Ovary (tissue), 9 donors: ENCODE measurements around the gene TRIM23. TPM values are rescaled to one million over a fixed set of nuclear protein-coding genes. Genes with fewer than 3 reads are reported as not detected.

ENCODE experiments used
- DNase-seq, 5 donors: peaks; one replicate each; pipeline ENCODE4 v3.0.0-alpha.2; 2019 to 2020
- H3K27ac ChIP-seq, 2 donors: fragments of 200-600 bp; one replicate each; pipeline versions ENCODE4 v1.5.1 to v1.8.0; 2019 to 2022
- H3K27me3 ChIP-seq: fragments of 200-600 bp; one replicate; pipeline ENCODE4 v1.8.0; 2022
- H3K36me3 ChIP-seq: fragments of 200-600 bp; sonication (generic); one replicate; pipeline ENCODE4 v1.5.1; 2019
- H3K4me1 ChIP-seq: one replicate; pipeline ENCODE4 v1.8.1; 2013; ENCODE audit warnings: mild to moderate bottlenecking, moderate library complexity; ENCODE audit not compliant: insufficient read depth
- H3K4me3 ChIP-seq: fragments of 200-600 bp; sonication (generic); one replicate; pipeline ENCODE4 v1.5.1; 2017
- H3K9me3 ChIP-seq, 2 donors: fragments of 200-600 bp in 1 of 2; sonication (generic) in 1 of 2; one replicate each; pipeline versions ENCODE4 v1.5.1 to v1.8.1; 2013 to 2019; ENCODE audit warnings: mild to moderate bottlenecking in 1 of 2, moderate library complexity in 1 of 2
- EP300 ChIP-seq: sonication (generic); formaldehyde crosslinking; IDR thresholded peaks from one replicate; pipeline ENCODE4 v1.6.1; 2017; ENCODE audit warnings: antibody characterized with exemption
- POLR2A ChIP-seq: fragments of 450-650 bp; IDR thresholded peaks from one replicate; pipeline ENCODE4 v1.6.1; 2017; ENCODE audit warnings: antibody characterized with exemption, mild to moderate bottlenecking, moderate library complexity
- WGBS, 3 donors: extraction: QIAGEN DNeasy Blood & Tissue Kit in 1 of 3; methylation state at CpG; one replicate each; pipeline versions ENCODE4 v1.1.5 to v1.1.7; 2013 to 2017; 5-methylcytosine and 5-hydroxymethylcytosine counted together
- intact Hi-C, 4 donors: fragments of 100-400 bp; cut with DNase I; formaldehyde crosslinking; loops; one replicate each; pipeline versions ENCODE4 v1.11.0 to v1.15.1; 2022 to 2023
- polyA plus RNA-seq, 2 donors: library from polyadenylated mRNA; stranded (reverse); fragments of 200-250 nt in 1 of 2; fragments of 350-450 nt in 1 of 2; fragmentation: Illumina TruSeq in 1 of 2; extraction: RNeasy Lipid Tissue Mini Kit (QIAGEN cat#74804) in 1 of 2; gene quantifications; one replicate each; pipeline ENCODE4 v1.2.3, GENCODE V29; 2013 to 2014
- total RNA-seq, 7 donors: library from RNA; depleted of rRNA in 2 of 7; stranded (reverse); fragments of >200 nt in 2 of 7; fragmentation: NEBNext Ultra II Directional in 3 of 7; extraction: Animal tissue kit (Norgen Biotek cat#: 25700) in 3 of 7; gene quantifications; one replicate each; pipeline versions ENCODE4 v1.1.0 to v1.2.4, GENCODE V29; 2016 to 2023
- TF ChIP-seq, protein P1 (sequence below), 3 donors: fragments of 450-650 bp in 2 of 3; fragments of 200-600 bp in 1 of 3; IDR thresholded peaks; one replicate each; pipeline versions ENCODE4 v1.5.1 to v1.8.0; 2016 to 2022; ENCODE audit warnings: antibody characterized with exemption in 3 of 3, mild to moderate bottlenecking in 1 of 3
- donor health status: DM: no; HTN: no; CAD: no; lungs with moderate emphysema.
- donor health status: DM: no; HTN: no; CAD: no.
- donor health status: Bipolar disorder and iron deficiency.
- donor health status: DM: yes; HTN: yes; CAD: no.
- donor health status: DM: no; HTN: no; CAD: no.
- donor health status: DM: yes; HTN: yes; CAD: no.

Gene TRIM23
- total and polyA plus RNA-seq, 9 donors = 8.3 to 23.4 (median 19.3) TPM

- no peaks in the 10 kb centered on the region for H3K27me3 ChIP-seq
- intact Hi-C loops = no loop called here
- 81 to 90% (median 88%) methylated on average over 2 of the region's 2 CpGs for WGBS, 3 donors
- H3K4me3 ChIP-seq = no peak overlapping the region
- H3K27ac ChIP-seq = no peak overlapping the region
- H3K9me3 ChIP-seq = no peaks in the 10 kb centered on the region
- no peaks in the 10 kb centered on the region for H3K4me1 ChIP-seq
- no peaks in the 10 kb centered on the region for H3K36me3 ChIP-seq
- no peak for DNase-seq
- TF ChIP-seq POLR2A = no peak
Observed at GRCh38 chr5:65654713-65655112, 30.6 kb upstream of the TRIM23 start.

GRCh38 chr5:65651144-65651543, 27.0 kb upstream of the TRIM23 start:
- intact Hi-C loops = no loop called here
- TF ChIP-seq POLR2A (no peak), EP300 (no peak)
- TF ChIP-seq, protein P1, sequence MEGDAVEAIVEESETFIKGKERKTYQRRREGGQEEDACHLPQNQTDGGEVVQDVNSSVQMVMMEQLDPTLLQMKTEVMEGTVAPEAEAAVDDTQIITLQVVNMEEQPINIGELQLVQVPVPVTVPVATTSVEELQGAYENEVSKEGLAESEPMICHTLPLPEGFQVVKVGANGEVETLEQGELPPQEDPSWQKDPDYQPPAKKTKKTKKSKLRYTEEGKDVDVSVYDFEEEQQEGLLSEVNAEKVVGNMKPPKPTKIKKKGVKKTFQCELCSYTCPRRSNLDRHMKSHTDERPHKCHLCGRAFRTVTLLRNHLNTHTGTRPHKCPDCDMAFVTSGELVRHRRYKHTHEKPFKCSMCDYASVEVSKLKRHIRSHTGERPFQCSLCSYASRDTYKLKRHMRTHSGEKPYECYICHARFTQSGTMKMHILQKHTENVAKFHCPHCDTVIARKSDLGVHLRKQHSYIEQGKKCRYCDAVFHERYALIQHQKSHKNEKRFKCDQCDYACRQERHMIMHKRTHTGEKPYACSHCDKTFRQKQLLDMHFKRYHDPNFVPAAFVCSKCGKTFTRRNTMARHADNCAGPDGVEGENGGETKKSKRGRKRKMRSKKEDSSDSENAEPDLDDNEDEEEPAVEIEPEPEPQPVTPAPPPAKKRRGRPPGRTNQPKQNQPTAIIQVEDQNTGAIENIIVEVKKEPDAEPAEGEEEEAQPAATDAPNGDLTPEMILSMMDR (IDR thresholded peaks at IDR 0.05) = no peak
- 83 to 92% (median 85%) methylated on average over 5 of the region's 5 CpGs for WGBS, 3 donors
- Histone ChIP-seq H3K27me3 (no peaks in the 10 kb centered on the region), H3K36me3 (no peaks in the 10 kb centered on the region), H3K4me3 (no peak overlapping the region), H3K9me3 (no peaks in the 10 kb centered on the region), H3K4me1 (no peaks in the 10 kb centered on the region), H3K27ac (no peak overlapping the region)
- DNase-seq = no peak

GRCh38 chr5:65647941-65648340, 23.8 kb upstream of the TRIM23 start:
- Histone ChIP-seq H3K36me3 (no peaks in the 10 kb centered on the region), H3K27me3 (no peaks in the 10 kb centered on the region), H3K9me3 (no peaks in the 10 kb centered on the region), H3K4me1 (no peaks in the 10 kb centered on the region), H3K4me3 (no peak overlapping the region), H3K27ac (no peak overlapping the region)
- TF ChIP-seq, protein P1 (IDR thresholded peaks at IDR 0.05) = no peak
- no peak for TF ChIP-seq EP300
- TF ChIP-seq POLR2A = no peak
- no peak for DNase-seq
- intact Hi-C loops = no loop called here

DNA sequence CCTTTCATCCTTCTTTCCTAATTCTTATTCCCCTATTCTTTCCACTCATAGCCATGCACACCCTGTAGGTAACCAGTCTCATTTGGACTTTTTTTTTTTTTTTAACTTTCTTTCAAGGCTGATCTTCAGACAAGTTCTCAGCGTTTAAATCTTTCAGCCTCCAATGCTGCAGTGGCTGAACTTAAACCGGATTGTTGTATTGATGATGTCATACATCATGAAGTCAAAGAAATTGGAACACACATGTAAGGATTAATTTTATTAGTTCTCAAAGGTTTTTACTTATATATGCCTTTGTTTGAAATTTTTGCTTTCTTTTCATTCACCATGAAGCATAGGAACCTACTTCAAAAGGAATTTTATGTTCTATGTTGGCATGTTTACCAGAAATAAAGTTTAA, 22.8 kb upstream of the TRIM23 start:
- intact Hi-C loops = no loop called here
- H3K4me1 ChIP-seq = no peaks in the 10 kb centered on the region
- H3K9me3 ChIP-seq = no peaks in the 10 kb centered on the region
- no peak overlapping the region for H3K27ac ChIP-seq
- DNase-seq = no peak
- H3K4me3 ChIP-seq = no peak overlapping the region
- H3K36me3 ChIP-seq = no peaks in the 10 kb centered on the region
- WGBS, 3 donors = 75 to 82% (median 80%) methylated on average over 2 of the region's 2 CpGs
- H3K27me3 ChIP-seq = no peaks in the 10 kb centered on the region
- TF ChIP-seq EP300 = no peak
- TF ChIP-seq POLR2A = no peak
- TF ChIP-seq, protein P1 (IDR thresholded peaks at IDR 0.05) = no peak

DNA sequence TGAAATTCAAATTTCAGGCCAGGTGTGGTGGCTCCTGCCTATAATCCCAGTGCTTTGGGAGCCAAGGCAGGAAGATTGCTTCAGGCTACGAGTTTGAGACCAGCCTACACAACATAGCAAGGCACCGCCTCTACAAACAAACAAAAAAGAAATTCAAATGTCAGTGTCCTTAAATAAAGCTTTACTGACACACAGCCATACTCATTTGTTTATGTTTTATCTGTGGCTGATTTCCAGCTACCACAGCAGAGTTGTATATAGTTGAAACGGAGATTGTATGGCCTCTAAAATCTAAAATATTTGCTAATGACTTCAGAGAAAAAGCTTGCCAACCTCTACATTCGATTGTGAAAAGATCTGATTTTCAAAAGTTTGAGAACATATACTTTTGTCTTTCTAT, 16.1 kb upstream of the TRIM23 start:
- Histone ChIP-seq H3K9me3 (no peaks in the 10 kb centered on the region), H3K27me3 (no peaks in the 10 kb centered on the region), H3K36me3 (no peaks in the 10 kb centered on the region), H3K4me1 (no peaks in the 10 kb centered on the region), H3K4me3 (no peak overlapping the region), H3K27ac (no peak overlapping the region)
- intact Hi-C loops = no loop called here
- 78 to 89% (median 88%) methylated on average over 4 of the region's 4 CpGs for WGBS, 3 donors
- TF ChIP-seq EP300 (no peak), POLR2A (no peak)
- TF ChIP-seq, protein P1 (IDR thresholded peaks at IDR 0.05) = no peak
- DNase-seq = no peak
